ENCODE data around the gene OR52K2.
"Not testable (repeated sequence)": the region's sequence is repeated elsewhere in the genome, so short reads cannot be mapped to it uniquely, and the experiment has no call there.

The OR52K2 gene

GRCh38 chr11:4480577-4481239 is 31.6 kb downstream of the OR52K2 start:
- no peak for DNase-seq (ENCODE audit: low read depth in 2 of 2)

GRCh38 chr11:4481240-4481582 is 32.1 kb downstream of the OR52K2 start:
- no peak for DNase-seq (ENCODE audit: low read depth in 2 of 2)

- DNase-seq (ENCODE audit: low read depth in 2 of 2) = no peak
Measured at GRCh38 chr11:4482445-4482844, 33.4 kb downstream of the OR52K2 start, which contains the start of gene OR52K1. TSS of gene OR52K1 (plus strand) at chr11:4482646. CDS start at chr11:4488901, 6,255 bp downstream.

- DNase-seq (ENCODE audit: low read depth in 2 of 2) = no peak
Measured at GRCh38 chr11:4484310-4484709, 35.2 kb downstream of the OR52K2 start.

- DNase-seq (ENCODE audit: low read depth in 2 of 2) = not testable (repeated sequence)
Measured at GRCh38 chr11:4491405-4491804, 42.3 kb downstream of the OR52K2 start.

GRCh38 chr11:4491878-4492606 is 42.9 kb downstream of the OR52K2 start:
- no peak for DNase-seq (ENCODE audit: low read depth in 2 of 2)

- DNase-seq (ENCODE audit: low read depth in 2 of 2) = no peak
Measured at GRCh38 chr11:4493480-4493818, 44.4 kb downstream of the OR52K2 start.

- no peak for DNase-seq (ENCODE audit: low read depth in 2 of 2)
Measured at GRCh38 chr11:4495487-4495886, 46.4 kb downstream of the OR52K2 start.

- DNase-seq (ENCODE audit: low read depth in 2 of 2) = no peak
Measured at GRCh38 chr11:4495986-4496385, 46.9 kb downstream of the OR52K2 start.

- DNase-seq (ENCODE audit: low read depth in 2 of 2) = no peak
Measured at GRCh38 chr11:4496557-4497248, 47.6 kb downstream of the OR52K2 start.

Data from stimulated activated CD4-positive, alpha-beta T cell treated with anti-CD3 and anti-CD28 coated beads, Interleukin-1b, Interleukin-23, amount 100 ng/mL, for 4 hours (primary cell).